ENCODE results near the gene IFIT5.
"Not testable (repeated sequence)": the region's sequence is repeated elsewhere in the genome, so short reads cannot be mapped to it uniquely, and the experiment has no call there.

The IFIT5 gene

GRCh38 chr10:89411135-89411534, 3.2 kb upstream of the IFIT5 start:
- H3K14ac ChIP-seq (ENCODE audit: low read length); H3K4me1 ChIP-seq (ENCODE audit: control insufficient read depth in 1 of 2, insufficient read depth in 2 of 2, low read length in 2 of 2); H3K4me2 ChIP-seq (ENCODE audit: low read length); H3K4ac ChIP-seq (ENCODE audit: low read depth, low read length); H3K36me3 ChIP-seq (ENCODE audit: control insufficient read depth in 1 of 2, insufficient read depth in 2 of 2, low read length in 2 of 2); H3K79me2 ChIP-seq (ENCODE audit: control insufficient read depth, insufficient read depth, low read length, poor library complexity); H3K9ac ChIP-seq (ENCODE audit: low read length); H4K8ac ChIP-seq (ENCODE audit: low read depth, low read length); H2AK5ac ChIP-seq (ENCODE audit: low read length); H2BK5ac ChIP-seq (ENCODE audit: low read depth, low read length, poor library complexity); DNase-seq; H3K18ac ChIP-seq (ENCODE audit: low read length); H2BK12ac ChIP-seq (ENCODE audit: low read length); H3K9me3 ChIP-seq (ENCODE audit: insufficient read depth, low read depth, low read length); H4K91ac ChIP-seq (ENCODE audit: low read depth, low read length); H3K4me3 ChIP-seq (ENCODE audit: low read depth, low read length); H3K79me1 ChIP-seq (ENCODE audit: low read length); H2BK120ac ChIP-seq (ENCODE audit: insufficient read depth, low read length, poor library complexity); H3K27ac ChIP-seq (ENCODE audit: low read depth, low read length); H4K12ac ChIP-seq (ENCODE audit: low read depth, low read length); H3K23ac ChIP-seq (ENCODE audit: low read length); H2AFZ ChIP-seq (ENCODE audit: insufficient read depth, low read length, poor library complexity): not testable (repeated sequence)
- peaks cover 13% of the 10 kb centered on the region for H3K27me3 ChIP-seq (ENCODE audit: insufficient read depth, low read length)
- no CpG with 5 or more reads among the region's 2 CpGs for WGBS (ENCODE audit: extremely low coverage, insufficient coverage, insufficient read length)

GRCh38 chr10:89412276-89412675, 2.1 kb upstream of the IFIT5 start:
- not testable (repeated sequence) for H3K79me1 ChIP-seq (ENCODE audit: low read length); H4K91ac ChIP-seq (ENCODE audit: low read depth, low read length); H3K4ac ChIP-seq (ENCODE audit: low read depth, low read length); H4K12ac ChIP-seq (ENCODE audit: low read depth, low read length); H3K79me2 ChIP-seq (ENCODE audit: control insufficient read depth, insufficient read depth, low read length, poor library complexity); H3K23ac ChIP-seq (ENCODE audit: low read length); H3K4me3 ChIP-seq (ENCODE audit: low read depth, low read length); H3K9me3 ChIP-seq (ENCODE audit: insufficient read depth, low read depth, low read length); H2AK5ac ChIP-seq (ENCODE audit: low read length); H4K8ac ChIP-seq (ENCODE audit: low read depth, low read length); H3K14ac ChIP-seq (ENCODE audit: low read length); H3K9ac ChIP-seq (ENCODE audit: low read length); H3K36me3 ChIP-seq (ENCODE audit: control insufficient read depth in 1 of 2, insufficient read depth in 2 of 2, low read length in 2 of 2); H3K27ac ChIP-seq (ENCODE audit: low read depth, low read length); DNase-seq; H3K4me1 ChIP-seq (ENCODE audit: control insufficient read depth in 1 of 2, insufficient read depth in 2 of 2, low read length in 2 of 2); H2BK5ac ChIP-seq (ENCODE audit: low read depth, low read length, poor library complexity); H2BK12ac ChIP-seq (ENCODE audit: low read length); H2BK120ac ChIP-seq (ENCODE audit: insufficient read depth, low read length, poor library complexity); H2AFZ ChIP-seq (ENCODE audit: insufficient read depth, low read length, poor library complexity); H3K4me2 ChIP-seq (ENCODE audit: low read length); H3K18ac ChIP-seq (ENCODE audit: low read length)
- H3K27me3 ChIP-seq (ENCODE audit: insufficient read depth, low read length): peaks cover 13% of the 10 kb centered on the region
- no CpG with 5 or more reads among the region's 10 CpGs for WGBS (ENCODE audit: extremely low coverage, insufficient coverage, insufficient read length)

GRCh38 chr10:89413398-89413912, 913 bp upstream of the IFIT5 start:
- H3K27ac ChIP-seq (ENCODE audit: low read depth, low read length): no peak overlapping the region
- H3K79me1 ChIP-seq (ENCODE audit: low read length): no peaks in the 10 kb centered on the region
- H3K79me2 ChIP-seq (ENCODE audit: control insufficient read depth, insufficient read depth, low read length, poor library complexity): peaks cover 4% of the 10 kb centered on the region
- H3K36me3 ChIP-seq (ENCODE audit: control insufficient read depth in 1 of 2, insufficient read depth in 2 of 2, low read length in 2 of 2): no peaks in the 10 kb centered on the region
- no peak overlapping the region for H4K12ac ChIP-seq (ENCODE audit: low read depth, low read length)
- peaks cover 13% of the 10 kb centered on the region for H3K27me3 ChIP-seq (ENCODE audit: insufficient read depth, low read length)
- H4K91ac ChIP-seq (ENCODE audit: low read depth, low read length): no peak overlapping the region
- H4K8ac ChIP-seq (ENCODE audit: low read depth, low read length): no peak overlapping the region
- WGBS (ENCODE audit: extremely low coverage, insufficient coverage, insufficient read length): no CpG with 5 or more reads among the region's 7 CpGs
- no peak overlapping the region for H3K23ac ChIP-seq (ENCODE audit: low read length)
- no peak overlapping the region for H3K4ac ChIP-seq (ENCODE audit: low read depth, low read length)
- no peak overlapping the region for H2AK5ac ChIP-seq (ENCODE audit: low read length)
- H3K18ac ChIP-seq (ENCODE audit: low read length): no peak overlapping the region
- H2BK12ac ChIP-seq (ENCODE audit: low read length): no peak overlapping the region
- no peak overlapping the region for H2BK120ac ChIP-seq (ENCODE audit: insufficient read depth, low read length, poor library complexity)
- no peak overlapping the region for H3K14ac ChIP-seq (ENCODE audit: low read length)
- DNase-seq: no peak
- H3K4me2 ChIP-seq (ENCODE audit: low read length): no peak overlapping the region
- no peak overlapping the region for H3K9ac ChIP-seq (ENCODE audit: low read length)
- no peak overlapping the region for H3K4me3 ChIP-seq (ENCODE audit: low read depth, low read length)
- H3K9me3 ChIP-seq (ENCODE audit: insufficient read depth, low read depth, low read length): peaks cover 2% of the 10 kb centered on the region
- peaks cover 4% of the 10 kb centered on the region in 2 experiments for H3K4me1 ChIP-seq (ENCODE audit: control insufficient read depth in 1 of 2, insufficient read depth in 2 of 2, low read length in 2 of 2)
- H2BK5ac ChIP-seq (ENCODE audit: low read depth, low read length, poor library complexity): no peak overlapping the region
- H2AFZ ChIP-seq (ENCODE audit: insufficient read depth, low read length, poor library complexity): no peak overlapping the region

GRCh38 chr10:89414879-89415821, 782 bp downstream of the IFIT5 start:
- Histone ChIP-seq H3K4ac (ENCODE audit: low read depth, low read length) (no peak overlapping the region), H3K79me1 (ENCODE audit: low read length) (no peaks in the 10 kb centered on the region), H3K27ac (ENCODE audit: low read depth, low read length) (no peak overlapping the region), H2AFZ (ENCODE audit: insufficient read depth, low read length, poor library complexity) (peak overlapping the region; percentile 87), H3K4me1 (ENCODE audit: control insufficient read depth in 1 of 2, insufficient read depth in 2 of 2, low read length in 2 of 2) (peaks cover 4% of the 10 kb centered on the region in 2 experiments), H2BK5ac (ENCODE audit: low read depth, low read length, poor library complexity) (no peak overlapping the region), H3K9ac (ENCODE audit: low read length) (no peak overlapping the region), H2BK120ac (ENCODE audit: insufficient read depth, low read length, poor library complexity) (no peak overlapping the region), H3K79me2 (ENCODE audit: control insufficient read depth, insufficient read depth, low read length, poor library complexity) (peaks cover 4% of the 10 kb centered on the region), H3K36me3 (ENCODE audit: control insufficient read depth in 1 of 2, insufficient read depth in 2 of 2, low read length in 2 of 2) (no peaks in the 10 kb centered on the region), H4K8ac (ENCODE audit: low read depth, low read length) (peak overlapping the region; percentile 20), H3K4me2 (ENCODE audit: low read length) (peak overlapping the region; percentile 95), H2BK12ac (ENCODE audit: low read length) (no peak overlapping the region), H3K23ac (ENCODE audit: low read length) (no peak overlapping the region), H3K18ac (ENCODE audit: low read length) (no peak overlapping the region), H3K9me3 (ENCODE audit: insufficient read depth, low read depth, low read length) (peaks cover 2% of the 10 kb centered on the region), H3K27me3 (ENCODE audit: insufficient read depth, low read length) (peaks cover 13% of the 10 kb centered on the region), H3K4me3 (ENCODE audit: low read depth, low read length) (peak overlapping the region; percentile 67), H2AK5ac (ENCODE audit: low read length) (no peak overlapping the region), H4K12ac (ENCODE audit: low read depth, low read length) (no peak overlapping the region), H4K91ac (ENCODE audit: low read depth, low read length) (no peak overlapping the region), H3K14ac (ENCODE audit: low read length) (no peak overlapping the region)
- WGBS (ENCODE audit: extremely low coverage, insufficient coverage, insufficient read length): no CpG with 5 or more reads among the region's 66 CpGs
- DNase-seq: peak; percentile 34 to 64

Measured in trophoblast cell (in vitro differentiated cells and primary cell).